GM21447 (cell line): ENCODE results near the gene GABBR1.

Experiments
- ATAC-seq: cut with Tn5 transposase; IDR thresholded peaks from one replicate; pipeline ENCODE4 v1.9.1; 2021; ENCODE audit not compliant: unreplicated experiment

The GABBR1 gene

DNA sequence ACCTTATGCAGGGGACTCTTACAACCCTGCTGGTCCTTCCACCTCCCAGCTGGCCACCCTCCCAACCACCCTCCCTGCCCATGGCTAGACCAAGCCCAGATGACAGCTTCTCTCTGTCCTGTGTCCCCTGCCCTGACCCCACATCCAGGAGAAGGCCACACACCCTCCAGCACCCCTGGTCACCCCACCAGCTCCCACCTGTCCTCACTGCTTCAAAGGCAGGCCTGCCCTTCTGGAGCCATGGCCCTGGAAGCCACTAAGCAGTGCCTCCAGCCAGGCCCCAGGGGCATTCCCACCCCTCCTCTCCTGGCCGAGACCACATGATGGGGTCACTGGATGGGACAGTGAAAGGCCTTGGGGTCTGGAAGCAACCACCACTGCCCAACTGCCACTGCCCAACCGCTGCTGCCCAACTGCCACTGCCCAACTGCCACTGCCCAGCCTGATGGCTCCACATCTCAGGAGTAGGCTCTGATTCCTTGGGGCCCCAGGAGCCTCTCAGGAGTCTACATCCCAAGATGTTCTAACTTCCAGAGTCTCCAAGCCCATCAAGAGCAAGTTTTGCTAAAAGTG, 103.9 kb downstream of the GABBR1 start:
- ATAC-seq = no peak

DNA sequence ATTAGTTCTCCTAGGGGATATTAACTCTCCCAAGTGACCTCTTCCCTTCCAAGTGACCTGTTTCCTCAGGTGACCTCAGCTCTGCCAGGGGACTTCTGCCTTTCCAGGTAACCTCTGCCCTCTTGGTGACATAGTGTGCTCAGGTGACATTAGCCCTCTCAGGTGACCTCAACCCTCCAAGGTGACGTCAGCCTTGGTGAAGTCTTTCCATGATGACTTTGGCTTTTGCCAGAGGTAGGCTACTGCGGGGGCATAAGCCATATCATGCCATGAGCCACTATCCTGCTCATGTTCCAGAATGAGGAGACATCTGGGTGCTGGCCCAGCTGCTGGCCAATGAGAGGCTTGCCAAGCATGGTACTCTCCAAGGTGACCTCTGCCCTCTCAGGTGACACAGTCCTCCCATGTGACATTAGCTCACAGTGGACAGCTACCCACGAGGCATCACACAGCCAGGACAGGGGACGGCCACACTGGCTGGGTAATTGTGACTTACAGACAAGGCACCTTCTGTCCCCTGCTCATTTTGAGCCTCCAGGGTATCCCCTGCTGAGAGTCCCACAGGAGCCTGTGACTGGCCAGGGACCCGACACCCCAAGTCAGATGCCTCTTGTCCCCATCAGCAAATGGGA, 104.6 kb downstream of the GABBR1 start:
- no peak for ATAC-seq

DNA sequence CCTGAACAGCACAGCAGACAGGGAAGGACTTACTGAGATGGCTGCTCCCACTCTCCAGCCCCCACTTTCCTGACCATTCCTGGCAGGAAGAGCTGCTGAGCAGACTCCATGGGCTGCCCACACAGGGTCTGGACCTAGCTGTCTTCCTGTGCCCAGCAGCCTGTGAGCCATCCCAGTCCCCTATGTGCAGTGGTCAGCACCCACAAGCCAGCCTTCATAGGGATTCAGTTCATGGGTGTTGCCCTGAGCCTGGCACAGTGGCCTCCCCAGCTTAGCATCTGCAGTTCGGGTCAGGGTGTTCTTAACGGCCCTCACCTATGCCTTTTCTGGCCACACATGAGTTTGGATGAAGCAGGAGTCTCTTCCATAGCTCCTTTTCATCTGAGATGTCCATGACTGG, 105.4 kb downstream of the GABBR1 start:
- ATAC-seq = no peak

DNA sequence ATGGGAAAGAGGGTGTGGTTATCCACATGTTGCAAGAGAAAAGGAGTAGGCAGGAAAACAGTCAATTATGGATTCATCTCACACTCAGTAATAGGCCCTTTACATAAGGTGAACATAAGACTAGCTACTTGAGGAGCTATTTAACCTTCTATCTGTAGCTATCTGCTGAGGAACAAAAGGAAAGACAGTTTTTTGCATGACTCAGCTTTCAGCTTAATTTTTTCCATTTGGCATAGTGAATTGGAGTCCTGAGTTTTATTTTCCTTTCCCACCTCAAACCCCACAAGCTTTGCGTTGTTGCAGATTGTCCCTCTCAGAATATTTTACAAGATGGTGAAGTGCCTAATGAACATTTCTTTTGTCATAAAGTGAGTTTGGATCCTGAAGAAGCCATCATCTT, 105.9 kb downstream of the GABBR1 start:
- no peak for ATAC-seq

- no peak for ATAC-seq
Measured at GRCh38 chr6:29525311-29525639, 107.7 kb downstream of the GABBR1 start.

DNA sequence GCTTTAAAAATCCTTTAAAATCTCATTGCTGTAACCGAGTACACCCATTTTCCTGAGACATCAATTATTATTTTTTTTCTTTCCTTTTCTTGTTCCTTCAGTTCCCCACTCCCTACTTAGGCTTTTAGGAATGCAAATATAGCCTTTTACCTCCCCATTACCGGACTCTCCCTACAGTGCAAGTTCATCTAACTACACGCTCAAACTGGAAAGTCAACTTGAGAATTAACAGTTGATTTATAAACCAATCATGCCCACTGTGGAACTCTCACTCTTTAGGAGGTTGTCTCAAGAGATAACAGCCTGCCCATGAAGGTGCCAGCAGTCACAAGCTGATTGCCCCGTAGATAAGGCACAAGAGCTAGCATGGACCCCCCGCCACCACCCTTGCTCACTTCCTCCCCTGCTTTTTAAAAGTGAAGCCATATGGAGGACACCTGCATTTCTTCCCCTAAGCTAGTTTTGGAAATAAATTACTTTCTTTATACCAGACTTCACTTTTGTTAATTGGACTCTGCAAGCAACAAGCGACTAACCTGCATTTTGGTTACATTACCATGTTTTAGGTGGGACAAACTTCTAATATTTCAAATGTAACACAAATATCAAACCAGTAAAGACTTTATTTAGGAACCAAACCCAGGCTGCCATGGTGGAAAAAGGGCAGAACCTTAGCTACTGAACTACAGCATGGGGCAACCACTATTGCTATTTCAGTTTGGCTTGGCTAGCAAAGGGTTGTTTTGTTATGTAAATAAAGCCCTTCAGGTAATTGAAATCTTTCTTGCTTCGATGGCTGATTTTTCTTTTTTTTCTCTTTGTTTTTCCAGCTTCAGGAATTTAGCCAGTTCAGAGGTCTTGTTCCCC, 108.3 kb downstream of the GABBR1 start:
- no peak for ATAC-seq

GRCh38 chr6:29524044-29524443, 108.9 kb downstream of the GABBR1 start:
- no peak for ATAC-seq

- ATAC-seq = no peak
Measured at GRCh38 chr6:29522227-29522626, 110.8 kb downstream of the GABBR1 start.

- no peak for ATAC-seq
Measured at GRCh38 chr6:29521006-29521680, 111.8 kb downstream of the GABBR1 start.

DNA sequence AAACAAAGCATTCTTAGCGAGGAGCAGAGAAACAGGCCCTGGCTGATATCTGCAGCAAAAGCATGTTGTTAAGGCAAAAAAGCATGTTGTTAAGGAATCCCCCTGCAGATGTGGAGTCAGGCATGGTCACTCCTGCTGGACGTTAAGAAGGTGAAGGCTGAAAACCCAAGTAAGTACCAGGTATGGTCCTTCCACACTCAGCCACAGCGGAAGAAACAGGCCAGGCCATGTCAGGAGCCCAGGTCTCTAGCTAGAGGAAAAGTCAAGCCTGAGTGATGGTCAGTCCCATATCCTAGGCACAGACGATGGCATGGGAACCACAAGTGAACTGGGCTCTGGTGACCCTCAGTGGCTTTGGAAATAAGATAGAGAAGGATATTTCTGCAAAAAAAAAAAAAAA, 112.8 kb downstream of the GABBR1 start:
- no peak for ATAC-seq

DNA sequence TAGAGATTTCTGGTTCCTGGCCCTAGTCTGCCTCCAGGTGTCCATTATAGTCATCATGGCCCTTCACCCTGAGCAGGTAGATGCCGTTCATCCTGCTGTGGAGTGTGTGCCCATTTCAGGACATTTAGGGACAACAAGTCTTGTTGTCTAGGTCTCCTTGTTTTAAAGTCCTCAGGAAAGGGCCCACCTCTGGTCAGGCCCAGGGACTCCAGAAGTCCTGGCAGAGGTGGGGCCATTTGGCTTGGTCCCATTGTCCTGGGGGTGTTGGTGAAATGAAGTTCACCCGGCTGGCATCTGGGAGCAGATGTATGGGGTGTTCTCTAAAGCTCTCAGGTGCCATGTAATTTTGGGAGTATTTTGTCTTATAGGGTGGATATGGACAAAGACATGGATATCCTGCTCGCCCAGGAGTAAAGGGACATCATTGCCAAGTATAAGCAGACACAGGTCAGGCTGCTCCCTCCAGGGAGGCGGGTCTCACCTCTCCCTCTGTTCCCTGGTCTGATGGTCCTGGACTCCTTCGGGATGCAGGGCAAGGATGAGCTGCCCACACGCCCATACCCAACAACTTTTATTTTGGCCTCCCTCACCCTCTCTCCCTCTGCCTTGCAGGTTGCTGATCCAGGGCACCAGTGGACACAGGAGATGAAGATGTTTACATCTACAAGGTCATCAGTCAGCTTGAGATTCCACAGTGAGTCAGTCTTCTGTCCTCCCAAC, 113.5 kb downstream of the GABBR1 start:
- ATAC-seq = no peak

GRCh38 chr6:29517728-29518440, 115.1 kb downstream of the GABBR1 start:
- no peak for ATAC-seq

DNA sequence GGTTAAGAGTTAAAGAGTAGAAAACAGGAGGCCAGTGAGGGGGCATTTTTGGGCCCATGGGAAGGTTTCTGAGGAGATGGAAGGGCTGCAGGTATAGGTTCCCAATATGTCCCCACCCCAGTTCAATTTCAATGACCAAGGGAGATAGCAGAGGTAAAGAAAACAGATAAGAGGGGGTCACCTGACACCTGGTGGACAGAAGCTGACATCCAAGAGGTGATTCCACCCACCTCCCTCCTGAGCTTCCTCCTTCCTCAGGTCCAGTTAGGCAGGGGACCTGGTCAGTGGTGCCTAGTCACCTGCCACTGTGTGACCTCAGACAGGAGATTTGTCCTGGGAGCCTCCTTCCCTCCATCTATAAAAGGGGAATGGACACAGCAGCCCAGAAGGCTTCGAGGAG, 115.7 kb downstream of the GABBR1 start:
- no peak for ATAC-seq

DNA sequence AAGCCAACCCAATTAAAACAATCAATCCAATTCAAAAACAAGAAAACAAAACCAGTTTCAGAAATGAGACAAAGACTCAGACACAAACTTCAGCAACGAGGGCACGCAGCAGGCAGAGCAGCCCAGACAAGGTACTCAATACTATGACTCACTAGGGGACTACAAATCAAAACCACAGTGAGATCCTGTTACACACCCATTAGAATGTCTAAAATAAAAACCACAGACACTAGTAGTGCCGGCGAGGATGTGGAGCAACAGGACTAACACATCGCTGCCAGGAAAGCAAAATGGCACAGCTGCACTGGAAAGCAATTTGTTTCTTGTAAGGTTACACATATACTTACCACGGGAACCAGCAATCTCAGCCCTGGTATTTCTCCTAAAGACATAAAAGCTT, 116.9 kb downstream of the GABBR1 start:
- no peak for ATAC-seq

- no peak for ATAC-seq
Measured at GRCh38 chr6:29510746-29511300, 122.2 kb downstream of the GABBR1 start.

DNA sequence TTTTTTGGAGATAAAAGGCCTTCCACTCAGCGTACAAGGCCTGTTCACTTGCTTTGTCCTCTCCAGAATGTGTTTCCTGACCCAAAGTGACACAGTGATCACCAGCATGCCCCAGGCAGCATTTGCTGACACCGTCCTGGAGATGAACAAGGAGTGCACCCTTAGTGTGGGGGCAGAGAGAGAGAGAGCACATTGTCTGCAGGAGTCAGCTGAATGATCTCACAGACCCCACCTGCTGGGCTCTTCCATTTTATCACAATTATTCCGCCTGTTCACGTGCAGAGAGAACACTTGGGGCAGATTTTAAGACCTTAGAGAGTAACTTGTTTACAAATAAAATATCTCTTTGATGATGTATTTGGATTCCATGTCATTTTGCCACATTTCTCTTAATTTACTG, 122.8 kb downstream of the GABBR1 start:
- ATAC-seq = no peak
